ENCODE measurements around the gene DNAJC13.

DNA sequence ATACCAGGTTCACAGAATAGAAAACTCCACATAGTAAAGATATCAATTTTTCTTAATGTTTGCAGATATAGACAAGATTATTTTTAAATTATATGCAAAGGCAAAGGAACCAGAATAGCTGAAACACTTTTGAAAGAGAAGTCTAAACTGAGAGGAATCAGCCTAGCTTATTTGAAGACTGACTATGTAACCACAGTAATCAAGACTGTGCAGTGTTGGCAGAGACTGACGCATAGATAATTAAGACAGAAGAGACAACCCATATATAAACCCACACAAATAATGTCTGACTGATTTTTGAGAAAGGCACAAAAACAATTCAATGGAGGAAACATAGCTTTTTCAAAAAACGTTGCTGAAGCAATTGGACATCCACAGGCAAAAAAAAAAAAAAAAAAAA lies 151.1 kb downstream of the DNAJC13 start:
- no peak for TF ChIP-seq EZH2 (IDR thresholded peaks at IDR 0.05)
- no peak for TF ChIP-seq POLR2AphosphoS5 (IDR thresholded peaks at IDR 0.05; ENCODE audit: borderline replicate concordance, low read depth, low read length)
- TF ChIP-seq FOXP2 (optimal IDR thresholded peaks at IDR 0.05; ENCODE audit: control extremely low read depth, extremely low read length, insufficient read depth): no peak
